GM12801 (cell line): ENCODE data around the gene EDEM1.

ENCODE experiments used
- CTCF ChIP-seq: IDR thresholded peaks from one replicate; pipeline ENCODE4 v1.5.1; 2011; ENCODE audit warnings: control low read depth; ENCODE audit not compliant: insufficient read length; ENCODE audit errors: extremely low read depth

Gene EDEM1

GRCh38 chr3:5260992-5261501 lies 73.5 kb downstream of the EDEM1 start:
- TF ChIP-seq CTCF: no peak

GRCh38 chr3:5262507-5262906 lies 75.0 kb downstream of the EDEM1 start:
- no peak for TF ChIP-seq CTCF

- TF ChIP-seq CTCF: no peak
These were observed 76.6 kb downstream of the EDEM1 start for GRCh38 chr3:5264093-5264600.

GRCh38 chr3:5264896-5265770 lies 77.6 kb downstream of the EDEM1 start:
- no peak for TF ChIP-seq CTCF

- no peak for TF ChIP-seq CTCF
These were observed 79.7 kb downstream of the EDEM1 start for GRCh38 chr3:5267252-5267651.

GRCh38 chr3:5267889-5268288 lies 80.4 kb downstream of the EDEM1 start:
- TF ChIP-seq CTCF: no peak
